HG02870 (cell line): ENCODE results near the gene DSG2.

Source experiments
- ATAC-seq: cut with Tn5 transposase; IDR thresholded peaks from one replicate; pipeline ENCODE4 v1.9.1; 2021; ENCODE audit warnings: mild to moderate bottlenecking, moderate library complexity; ENCODE audit not compliant: unreplicated experiment

The DSG2 gene

GRCh38 chr18:31554776-31555175 lies 56.8 kb downstream of the DSG2 start:
- ATAC-seq, result no peak

GRCh38 chr18:31555971-31556747 lies 58.2 kb downstream of the DSG2 start:
- ATAC-seq, result peak; percentile 51

DNA sequence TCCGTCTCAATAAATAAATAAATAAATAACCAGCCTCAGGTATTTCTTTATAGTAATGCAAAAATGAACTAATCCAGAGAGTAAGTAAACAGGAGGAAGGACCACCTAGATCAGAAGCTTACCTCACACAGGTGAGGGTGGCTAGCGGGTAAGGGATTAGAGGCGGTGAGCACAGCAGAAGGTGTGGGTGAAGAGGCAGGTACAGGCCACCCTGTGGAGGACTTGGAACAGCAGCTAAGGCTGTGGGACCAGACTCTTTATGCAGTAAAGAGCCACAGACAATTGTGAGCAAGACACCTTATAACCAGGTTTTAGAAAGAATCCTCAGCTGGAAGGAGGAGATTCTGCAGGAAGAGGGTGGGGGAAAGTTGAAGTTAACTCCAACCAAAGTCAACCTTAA lies 59.5 kb downstream of the DSG2 start:
- ATAC-seq, result no peak

DNA sequence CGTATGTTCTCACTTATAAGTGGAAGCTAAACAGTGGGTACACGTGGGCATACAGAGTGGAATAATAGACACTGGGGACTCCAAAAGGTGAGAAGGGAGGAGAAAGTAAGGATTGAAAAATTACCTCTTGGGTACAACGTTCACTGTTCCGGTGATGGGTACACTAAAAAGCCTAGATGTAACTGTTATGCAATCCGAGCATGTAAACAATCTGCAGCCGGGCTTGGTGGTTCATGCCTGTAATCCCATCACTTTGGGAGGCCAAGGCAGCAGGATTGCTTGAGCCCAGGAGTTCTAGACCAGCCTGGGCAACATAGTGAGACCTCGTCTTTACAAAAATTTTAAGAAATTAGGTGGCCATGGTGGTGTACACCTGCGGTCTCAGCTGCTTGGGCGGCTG lies 60.6 kb downstream of the DSG2 start:
- ATAC-seq, result no peak

- no peak for ATAC-seq
Observed at GRCh38 chr18:31562726-31563125, 64.7 kb downstream of the DSG2 start.

DNA sequence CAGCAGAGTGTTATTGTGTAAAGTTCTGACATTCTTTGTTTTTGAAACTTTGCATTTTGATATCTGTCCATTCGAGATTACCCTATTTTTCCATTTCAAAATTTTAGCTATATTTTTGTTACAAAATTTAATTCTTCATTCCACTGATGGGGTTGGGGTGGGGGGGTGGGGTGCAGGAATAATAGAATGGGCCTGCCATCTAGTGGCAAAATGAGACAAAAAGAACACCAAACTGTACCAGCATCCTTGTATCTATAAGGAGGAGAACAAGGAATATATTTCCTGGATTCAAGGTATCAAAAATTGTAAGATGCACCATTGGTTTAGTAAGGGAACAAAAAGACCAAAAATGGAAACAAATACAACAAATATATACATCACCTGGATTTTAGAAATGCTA lies 65.8 kb downstream of the DSG2 start:
- ATAC-seq, result no peak

GRCh38 chr18:31565345-31565744 lies 67.4 kb downstream of the DSG2 start:
- no peak for ATAC-seq

GRCh38 chr18:31565782-31566512 lies 68.0 kb downstream of the DSG2 start:
- no peak for ATAC-seq

DNA sequence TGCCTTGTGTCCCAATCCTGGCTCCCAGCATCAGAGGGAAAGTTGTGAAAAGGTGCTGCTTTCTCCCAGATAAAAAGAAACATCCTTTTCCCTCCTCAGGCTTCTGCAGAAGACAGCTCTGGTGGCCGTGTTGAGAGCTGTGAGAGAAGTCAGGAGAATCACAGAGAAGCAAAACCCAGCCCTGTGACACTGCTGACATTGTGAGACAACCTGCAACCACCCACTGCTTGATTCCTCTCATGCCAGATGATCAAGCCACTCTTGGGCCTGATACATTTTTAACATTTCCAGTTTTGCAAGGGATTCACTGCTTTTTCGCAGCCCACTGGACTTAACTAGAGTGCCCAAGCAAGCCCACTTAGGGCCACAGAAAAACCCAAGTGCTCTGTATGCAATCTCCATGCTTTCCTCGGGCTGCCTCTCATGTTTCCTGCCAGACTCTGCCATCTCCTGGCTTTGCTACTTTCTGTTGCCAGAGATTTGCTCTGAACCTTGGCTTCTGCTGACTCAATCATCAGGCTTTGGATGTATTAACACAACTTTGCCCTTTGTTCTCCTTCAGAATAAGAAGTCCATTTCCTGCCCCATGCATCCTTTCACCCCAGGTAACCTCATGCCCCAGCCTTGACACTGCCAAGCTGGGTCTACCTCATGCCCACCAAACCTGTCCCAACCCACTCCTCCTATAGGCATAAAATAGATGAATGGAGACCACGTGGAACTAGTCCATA lies 68.8 kb downstream of the DSG2 start:
- ATAC-seq, result no peak

DNA sequence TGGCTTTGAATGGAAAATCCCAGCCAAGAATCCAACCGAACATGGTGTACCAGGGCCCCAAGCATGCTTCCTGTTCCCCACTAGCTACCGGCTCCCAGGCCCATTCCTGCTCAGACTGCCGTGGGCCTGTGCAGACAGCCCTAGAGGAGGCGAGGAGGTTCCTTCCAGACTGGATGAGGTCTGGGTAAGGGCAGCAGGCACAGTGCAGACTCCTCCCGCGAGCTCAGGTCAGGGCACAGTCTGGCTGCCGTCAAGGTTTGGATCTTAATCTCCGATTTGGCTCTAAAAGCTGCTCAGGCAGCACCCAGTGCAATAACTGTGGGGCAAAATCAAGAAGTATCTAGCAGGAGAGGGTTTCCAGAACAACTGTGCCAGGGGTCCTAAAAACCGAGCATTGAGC lies 74.4 kb downstream of the DSG2 start:
- no peak for ATAC-seq

- ATAC-seq, result no peak
Observed at GRCh38 chr18:31573051-31573450, 75.1 kb downstream of the DSG2 start.

- no peak for ATAC-seq
Observed at GRCh38 chr18:31574359-31574758, 76.4 kb downstream of the DSG2 start.

DNA sequence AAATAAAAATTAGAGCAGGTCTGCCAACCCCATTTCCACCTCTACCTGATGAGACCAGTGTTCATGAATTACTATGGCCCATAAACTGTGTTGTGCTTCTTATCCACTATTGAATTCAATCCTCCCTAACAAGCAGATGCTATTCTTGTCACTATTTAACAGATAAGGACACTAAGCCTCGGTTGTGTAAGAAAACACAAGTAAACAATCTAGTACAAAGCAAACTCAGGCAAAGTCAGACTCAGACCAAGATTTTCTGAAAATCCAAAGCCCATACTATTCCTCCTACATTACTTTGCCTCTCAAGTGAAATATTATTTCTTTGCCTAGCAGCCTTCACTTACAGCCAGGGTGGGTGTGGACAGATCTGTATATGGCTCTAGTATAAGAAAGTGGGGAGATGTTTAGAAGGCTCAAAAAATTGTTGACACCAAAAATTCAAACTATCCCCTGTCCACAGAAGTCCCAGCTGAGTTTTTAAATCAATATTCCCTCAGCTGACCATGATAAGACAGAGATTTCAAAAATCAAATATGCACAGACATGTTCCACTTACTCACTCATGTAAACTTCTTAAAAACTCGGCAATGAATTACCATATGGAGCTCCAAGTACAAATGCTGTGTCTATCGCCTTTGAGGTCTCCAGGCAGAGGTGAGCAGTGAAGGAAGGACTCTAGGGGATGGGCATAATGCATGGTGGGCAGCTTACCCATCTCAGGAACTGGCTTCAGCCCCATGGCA lies 77.7 kb downstream of the DSG2 start:
- ATAC-seq, result no peak

- ATAC-seq, result peak; percentile 64
Observed at GRCh38 chr18:31576670-31577069, 78.7 kb downstream of the DSG2 start.

GRCh38 chr18:31577195-31577594 lies 79.2 kb downstream of the DSG2 start:
- no peak for ATAC-seq

DNA sequence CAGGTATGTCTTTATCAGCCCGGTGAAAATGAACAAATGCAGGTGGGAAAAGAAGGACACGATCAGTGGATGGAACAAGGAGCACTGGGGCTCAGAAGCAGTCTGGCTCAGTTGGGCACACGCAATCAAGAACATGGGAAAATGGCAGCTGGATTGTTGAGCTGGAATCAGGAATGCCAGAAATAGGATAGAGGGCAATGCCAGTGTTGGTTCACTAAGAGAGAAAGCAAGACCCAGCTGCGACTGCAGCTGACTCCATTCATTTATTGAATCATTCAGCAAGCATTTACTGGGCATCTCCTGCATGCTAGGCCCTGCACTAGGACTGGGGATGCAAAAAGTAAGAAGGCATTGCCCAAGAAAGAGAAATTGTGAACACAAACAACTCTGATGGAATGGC lies 80.1 kb downstream of the DSG2 start:
- no peak for ATAC-seq

DNA sequence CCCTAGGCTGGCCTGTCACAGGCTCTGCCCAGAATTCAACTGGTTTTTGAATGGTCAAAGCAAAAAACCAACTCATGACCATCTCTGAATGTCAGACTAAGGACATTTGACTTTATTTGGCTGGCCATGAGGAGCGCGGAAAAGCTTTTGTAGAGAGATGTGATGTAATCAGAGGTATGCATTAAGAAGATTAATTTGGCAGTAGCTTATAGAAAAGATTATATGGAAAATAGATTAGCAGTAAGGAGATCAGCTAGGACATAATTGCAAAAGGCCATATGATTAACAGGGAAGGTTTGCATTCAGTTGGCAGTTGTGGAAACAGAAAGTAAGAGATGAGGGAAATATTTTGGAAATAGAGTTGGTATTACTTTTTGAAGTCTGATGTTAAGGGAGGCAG lies 81.4 kb downstream of the DSG2 start:
- no peak for ATAC-seq

GRCh38 chr18:31581498-31582197 lies 83.7 kb downstream of the DSG2 start:
- ATAC-seq, result no peak

DNA sequence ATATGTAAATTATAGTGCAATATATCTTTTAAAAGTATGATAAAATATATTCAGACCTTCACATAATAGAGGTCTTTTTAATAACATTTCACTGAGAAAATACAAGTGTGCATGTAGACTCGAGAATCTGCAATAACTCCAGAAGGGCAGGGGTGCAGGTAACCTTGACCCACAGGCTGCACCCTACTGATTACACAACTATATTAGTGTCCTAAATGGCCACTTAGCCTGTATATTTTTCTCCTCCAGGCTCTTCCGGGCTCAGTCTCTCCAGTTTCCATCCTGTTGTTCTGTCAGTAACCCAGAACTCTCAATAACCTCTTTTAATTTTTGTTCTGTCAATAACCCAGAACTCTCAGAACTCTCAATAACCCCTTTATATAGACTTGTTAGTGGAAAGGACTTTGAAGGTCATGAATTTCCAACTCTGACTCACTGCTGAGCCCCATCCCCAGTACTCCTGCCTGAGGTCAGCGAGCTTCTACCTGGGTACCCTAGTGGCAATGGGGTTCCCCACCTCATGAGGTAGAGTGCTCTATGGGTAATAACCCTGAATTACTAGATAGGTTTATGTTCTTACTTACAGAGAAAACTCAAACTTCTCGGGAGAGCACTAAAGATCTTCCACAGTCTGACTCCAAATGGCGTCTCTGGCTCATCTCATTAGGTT lies 85.3 kb downstream of the DSG2 start:
- ATAC-seq, result no peak

- ATAC-seq, result no peak
Observed at GRCh38 chr18:31585991-31586390, 88.0 kb downstream of the DSG2 start.
